HepG2 (cell line): ENCODE results near the gene HRCT1. TPM values are rescaled to one million over a fixed set of nuclear protein-coding genes. Genes with fewer than 3 reads are reported as not detected.
A peak's percentile ranks its signal among the peaks of the same experiment; 100 is the strongest.

Source experiments
- CBX1 ChIP-seq: IDR thresholded peaks from one replicate; pipeline ENCODE4 v1.6.1; 2016; ENCODE audit warnings: antibody characterized with exemption, low read depth
- CBX5 ChIP-seq: sonication (generic); formaldehyde crosslinking; IDR thresholded peaks from 2 replicates; pipeline ENCODE4 v1.4.0; 2020; ENCODE audit warnings: missing genetic modification reagents, borderline replicate concordance
- CTCF ChIP-seq: sonication (generic); formaldehyde crosslinking; IDR thresholded peaks from 2 replicates; pipeline ENCODE4 v1.5.0; 2020; ENCODE audit warnings: mild to moderate bottlenecking, missing genetic modification reagents, moderate library complexity
- GLI4 ChIP-seq: sonication (generic); formaldehyde crosslinking; IDR thresholded peaks from 2 replicates; pipeline ENCODE4 v1.5.1; 2020; ENCODE audit warnings: missing genetic modification reagents, mild to moderate bottlenecking, moderate library complexity, borderline replicate concordance
- ISX ChIP-seq: sonication (generic); formaldehyde crosslinking; conservative IDR thresholded peaks from 2 replicates; pipeline ENCODE4 v1.5.0; 2020; ENCODE audit warnings: missing genetic modification reagents
- KDM5B ChIP-seq: sonication (generic); formaldehyde crosslinking; IDR thresholded peaks from 2 replicates; pipeline ENCODE4 v1.4.0; 2020; ENCODE audit warnings: missing genetic modification reagents, mild to moderate bottlenecking, borderline replicate concordance
- MED8 ChIP-seq: sonication (generic); formaldehyde crosslinking; IDR thresholded peaks from 2 replicates; pipeline ENCODE4 v1.8.1; 2023; ENCODE audit warnings: mild to moderate bottlenecking, missing genetic modification reagents; ENCODE audit not compliant: insufficient replicate concordance
- NFRKB ChIP-seq: fragments of 450-650 bp; IDR thresholded peaks from 2 replicates; pipeline ENCODE4 v1.6.1; 2017
- PHF8 ChIP-seq: sonication (generic); formaldehyde crosslinking; IDR thresholded peaks from 2 replicates; pipeline ENCODE4 v1.5.0; 2020; ENCODE audit warnings: missing genetic modification reagents
- SYNCRIP ChIP-seq: fragments of 200-400 bp; formaldehyde crosslinking; IDR thresholded peaks from 2 replicates; pipeline ENCODE4 v1.6.1; 2018; ENCODE audit warnings: mild to moderate bottlenecking, low read depth, low read length; ENCODE audit not compliant: insufficient read depth
- TCF7 ChIP-seq: sonication (generic); IDR thresholded peaks from 2 replicates; pipeline ENCODE4 v1.6.1; 2016; ENCODE audit warnings: antibody characterized with exemption, low read depth
- TCF7L2 ChIP-seq: IDR thresholded peaks from 2 replicates; pipeline ENCODE4 v1.6.1; 2011; ENCODE audit warnings: mild to moderate bottlenecking, low read depth, low read length, moderate library complexity
- TFDP1 ChIP-seq: IDR thresholded peaks from 2 replicates; pipeline ENCODE4 v1.6.1; 2016; ENCODE audit warnings: missing compliant biosample characterization, missing genetic modification reagents, borderline replicate concordance
- THAP7 ChIP-seq: sonication (generic); formaldehyde crosslinking; IDR thresholded peaks from 2 replicates; pipeline ENCODE4 v1.8.1; 2023; ENCODE audit warnings: mild to moderate bottlenecking, missing genetic modification reagents
- ZBTB7B ChIP-seq: sonication (generic); formaldehyde crosslinking; IDR thresholded peaks from 2 replicates; pipeline ENCODE4 v1.4.0; 2020; ENCODE audit warnings: missing genetic modification reagents
- ZMYM3 ChIP-seq: sonication (generic); formaldehyde crosslinking; IDR thresholded peaks from 2 replicates; pipeline ENCODE4 v1.5.1; 2020; ENCODE audit warnings: mild to moderate bottlenecking, missing genetic modification reagents
- ZNF143 ChIP-seq: sonication (generic); formaldehyde crosslinking; IDR thresholded peaks from 2 replicates; pipeline ENCODE4 v1.4.0; 2020; ENCODE audit warnings: missing genetic modification reagents
- ZNF318 ChIP-seq: sonication (generic); formaldehyde crosslinking; IDR thresholded peaks from 2 replicates; pipeline ENCODE4 v1.4.0; 2020; ENCODE audit warnings: mild to moderate bottlenecking, missing genetic modification reagents
- ZNF34 ChIP-seq: sonication (generic); formaldehyde crosslinking; IDR thresholded peaks from 2 replicates; pipeline ENCODE4 v1.4.0; 2020; ENCODE audit warnings: mild to moderate bottlenecking, missing genetic modification reagents, borderline replicate concordance
- ZNF790 ChIP-seq: sonication (generic); formaldehyde crosslinking; IDR thresholded peaks from 2 replicates; pipeline ENCODE4 v1.8.0; 2022; ENCODE audit warnings: missing genetic modification reagents, mild to moderate bottlenecking, borderline replicate concordance
- polyA plus RNA-seq, 8 experiments: library from polyadenylated mRNA; depleted of rRNA in 3 of 8; stranded (reverse) in 7 of 8; unstranded in 1 of 8; fragments of >200 nt; fragmentation: Illumina TruSeq in 4 of 8; extraction: Trizol in 4 of 8; gene quantifications; 2 replicates each; pipeline versions ENCODE4 v1.2.1 to v1.2.3, GENCODE V29; 2011 to 2016; ENCODE audit warnings: low read depth in 4 of 8, missing spikeins in 1 of 8, mixed read lengths in 1 of 8; ENCODE audit not compliant: insufficient read depth in 1 of 8
- total RNA-seq, 5 experiments: library from RNA; depleted of rRNA; stranded (reverse); fragments of >200 nt; fragmentation: Illumina TruSeq; extraction: Trizol; gene quantifications; 2 replicates each; pipeline ENCODE4 v1.2.3, GENCODE V29; 2016; ENCODE audit warnings: low read depth in 1 of 5

The HRCT1 gene
- total and polyA plus RNA-seq, 2 of the 13 experiments (the other 11 are each of a cell fraction or from before 2014, with no cell fraction given): 0.13 TPM; not detected in 1

- TF ChIP-seq GLI4 (CRISPR knock-in tag) (no peak), MED8 (CRISPR knock-in tag) (no peak), CBX1 (no peak), SYNCRIP (no peak), ZNF790 (CRISPR knock-in tag) (no peak), KDM5B (no peak), ZNF318 (CRISPR knock-in tag) (no peak), CBX5 (CRISPR knock-in tag) (no peak), NFRKB (no peak), CTCF (peak; percentile 67), ZBTB7B (CRISPR knock-in tag) (no peak), ISX (CRISPR knock-in tag) (no peak), ZNF34 (CRISPR knock-in tag) (no peak), ZNF143 (CRISPR knock-in tag) (no peak), THAP7 (CRISPR knock-in tag) (no peak), TCF7L2 (no peak), ZMYM3 (CRISPR knock-in tag) (0 out of 2 replicates have a peak, but pooled peaks have one; percentile 45), TCF7 (no peak), PHF8 (CRISPR knock-in tag) (no peak), TFDP1 (CRISPR knock-in tag) (no peak)
These were observed 14.1 kb downstream of the HRCT1 start (continued) for GRCh38 chr9:35920051-35920620.
